Measurements from ENCODE around the gene CCNG2.
A peak's percentile ranks its signal among the peaks of the same experiment; 100 is the strongest.

DNA sequence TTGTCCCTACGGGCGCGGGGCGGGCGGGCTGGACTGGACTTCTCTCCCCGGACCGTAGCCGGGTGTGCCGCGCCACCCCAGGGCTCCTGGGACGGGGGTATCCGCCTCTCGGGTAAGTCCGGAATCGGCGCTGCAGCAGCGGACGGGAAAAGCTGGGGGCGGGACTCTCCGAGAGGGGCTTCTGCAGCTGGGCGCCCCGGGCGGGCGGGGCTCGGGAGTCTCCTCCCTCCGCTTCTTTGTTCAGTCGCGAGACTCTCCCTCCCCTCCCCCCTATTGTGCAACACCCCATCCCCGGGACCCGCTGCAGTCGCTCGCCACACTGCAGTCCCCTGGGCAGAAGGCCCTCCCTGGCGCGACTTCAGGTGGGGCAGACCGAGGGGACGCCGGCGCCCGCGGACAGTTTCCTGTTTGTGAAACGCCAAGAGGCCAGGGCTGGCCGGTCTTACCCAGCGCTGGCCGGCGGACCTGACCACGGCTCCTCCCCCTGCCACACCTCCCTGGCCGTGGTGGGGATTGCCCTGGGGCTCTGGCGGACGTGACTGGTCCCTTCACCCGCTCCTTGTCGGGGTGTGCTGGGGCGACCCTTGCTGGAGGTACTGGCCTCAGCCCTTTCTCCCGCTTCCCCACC lies 966 bp downstream of the CCNG2 start:
- TF ChIP-seq POLR2A (IDR thresholded peaks at IDR 0.05; ENCODE audit: low read depth, low read length) (no peak), POLR2AphosphoS5 (IDR thresholded peaks at IDR 0.05; ENCODE audit: low read depth, low read length) (no peak), TAF1 (IDR thresholded peaks at IDR 0.05; ENCODE audit: low read depth, low read length) (0 out of 2 replicates have a peak, but pooled peaks have one; percentile 13), SPI1 (IDR thresholded peaks at IDR 0.05; ENCODE audit: low read depth, low read length) (no peak), POU2F2 (IDR thresholded peaks at IDR 0.05; ENCODE audit: low read depth, low read length) (no peak)

Measured in GM12891 (cell line).